ENCODE data around the gene MDFI. TPM values are rescaled to one million over a fixed set of nuclear protein-coding genes. Genes with fewer than 3 reads are reported as not detected.
A peak's percentile ranks its signal among the peaks of the same experiment; 100 is the strongest.

Gene MDFI
- total and polyA plus RNA-seq, 11 donors = 0.35 to 9.3 (median 2.2) TPM

- 80 to 89% (median 87%) methylated on average over 5 of the region's 5 CpGs for WGBS, 4 donors
- Histone ChIP-seq H3K27me3 (no peaks in the 10 kb centered on the region), H3K9me3 (no peaks in the 10 kb centered on the region), H3K36me3 (no peaks in the 10 kb centered on the region), H3K4me1 (peaks cover 0 to 13% (median 2%) of the 10 kb centered on the region in 12 donors), H3K4me3 (no peak overlapping the region), H3K27ac (no peak overlapping the region)
- TF ChIP-seq POLR2A (IDR thresholded peaks at IDR 0.05) (no peak), CTCF (IDR thresholded peaks at IDR 0.05) (no peak)
- ATAC-seq = no peak
- no peak for DNase-seq
- intact Hi-C loops (cut with DNase I) = no loop called here
Observed at GRCh38 chr6:41654151-41654697, 16.0 kb downstream of the MDFI start.

GRCh38 chr6:41654698-41655151 lies 16.5 kb downstream of the MDFI start:
- Histone ChIP-seq H3K36me3 (no peaks in the 10 kb centered on the region), H3K9me3 (no peaks in the 10 kb centered on the region), H3K27ac (no peak overlapping the region), H3K4me1 (peaks cover 0 to 13% (median 2%) of the 10 kb centered on the region in 12 donors), H3K4me3 (no peak overlapping the region), H3K27me3 (no peaks in the 10 kb centered on the region)
- intact Hi-C loops (cut with DNase I) = no loop called here
- ATAC-seq (no peak), DNase-seq (peak in 1 of 5 donors; percentile 22)
- WGBS, 4 donors = 93 to 97% (median 94%) methylated on average over 8 of the region's 8 CpGs
- TF ChIP-seq POLR2A (IDR thresholded peaks at IDR 0.05) (no peak), CTCF (IDR thresholded peaks at IDR 0.05) (no peak)

- 91 to 95% (median 95%) methylated on average over 8 of the region's 8 CpGs for WGBS, 4 donors
- TF ChIP-seq POLR2A (IDR thresholded peaks at IDR 0.05) = no peak
- TF ChIP-seq CTCF (IDR thresholded peaks at IDR 0.05) = no peak
- Histone ChIP-seq H3K4me1 (peaks cover 0 to 13% (median 2%) of the 10 kb centered on the region in 12 donors), H3K36me3 (no peaks in the 10 kb centered on the region), H3K9me3 (no peaks in the 10 kb centered on the region), H3K27ac (no peak overlapping the region), H3K4me3 (no peak overlapping the region), H3K27me3 (peaks cover 0 to 4% (median 0%) of the 10 kb centered on the region in 9 donors)
- no peak for DNase-seq
- intact Hi-C loops (cut with DNase I) = no loop called here
- no peak for ATAC-seq
Observed at GRCh38 chr6:41655176-41655575, 16.9 kb downstream of the MDFI start.

- H3K27me3 ChIP-seq = peaks cover 0 to 8% (median 0%) of the 10 kb centered on the region in 9 donors
- H3K9me3 ChIP-seq = no peaks in the 10 kb centered on the region
- no peak for ATAC-seq
- intact Hi-C loops (cut with DNase I) = no loop called here
- no peaks in the 10 kb centered on the region for H3K36me3 ChIP-seq
- peaks cover 0 to 13% (median 2%) of the 10 kb centered on the region in 12 donors for H3K4me1 ChIP-seq
- TF ChIP-seq CTCF (IDR thresholded peaks at IDR 0.05) = no peak
- TF ChIP-seq POLR2A (IDR thresholded peaks at IDR 0.05) = no peak
- no peak overlapping the region for H3K4me3 ChIP-seq
- H3K27ac ChIP-seq = peak overlapping the region in 1 of 12 donors; percentile 19
- peak in 1 of 5 donors; percentile 44 for DNase-seq
- WGBS, 4 donors = 60 to 69% (median 62%) methylated on average over 8 to 12 of the region's 12 CpGs
Observed at GRCh38 chr6:41655646-41656001, 17.4 kb downstream of the MDFI start.
